Calu3 (cell line): ENCODE measurements around the gene CMTM6. TPM values are rescaled to one million over a fixed set of nuclear protein-coding genes. Genes with fewer than 3 reads are reported as not detected.

Experiments used
- BruUV-seq: library from RNA; stranded (reverse); fragments of 400-500 nt; replicated peaks from 2 replicates; lab custom pipeline; 2021; lab: Mats Ljungman, UMichigan
- CTCF ChIA-PET: fragments of 300-600 bp; sonication (Branson Sonifier 250); formaldehyde crosslinking; loops from one replicate; lab custom pipeline; 2022; ENCODE audit warnings: antibody characterized with exemption; lab: Charles Lee
- DNase-seq: peaks from one replicate; pipeline ENCODE4 v3.0.0; 2022
- H3K27ac Mint-ChIP-seq: one replicate; pipeline ENCODE4 v1.8.0; 2022; ENCODE audit warnings: mixed read lengths; ENCODE audit not compliant: unreplicated experiment
- H3K27me3 Mint-ChIP-seq: one replicate; pipeline ENCODE4 v1.8.0; 2022; ENCODE audit warnings: mixed read lengths; ENCODE audit not compliant: unreplicated experiment
- H3K36me3 Mint-ChIP-seq: one replicate; pipeline ENCODE4 v1.8.0; 2022; ENCODE audit warnings: mild to moderate bottlenecking, moderate library complexity, mixed read lengths; ENCODE audit not compliant: insufficient read depth, unreplicated experiment
- H3K4me1 Mint-ChIP-seq: one replicate; pipeline ENCODE4 v1.8.0; 2022; ENCODE audit warnings: mild to moderate bottlenecking, low read depth, mixed read lengths; ENCODE audit not compliant: unreplicated experiment
- H3K4me3 Mint-ChIP-seq: one replicate; pipeline ENCODE4 v1.8.0; 2022; ENCODE audit warnings: mild to moderate bottlenecking, low read depth, moderate library complexity, mixed read lengths; ENCODE audit not compliant: unreplicated experiment
- H3K9me3 Mint-ChIP-seq: one replicate; pipeline ENCODE4 v1.8.0; 2022; ENCODE audit warnings: low read depth, mixed read lengths; ENCODE audit not compliant: unreplicated experiment
- CTCF ChIP-seq: fragments of 200-600 bp; IDR thresholded peaks from one replicate; pipeline ENCODE4 v1.8.0; 2022; ENCODE audit warnings: antibody characterized with exemption; ENCODE audit not compliant: unreplicated experiment
- intact Hi-C: fragments of 100-400 bp; cut with micrococcal nuclease; formaldehyde crosslinking; loops from one replicate; pipeline ENCODE4 v1.10.0; 2022; ENCODE audit not compliant: unreplicated experiment
- total RNA-seq: library from RNA; stranded (reverse); gene quantifications from 2 replicates; pipeline ENCODE4 v1.2.3, GENCODE V29; 2022

CMTM6 gene
- total RNA-seq, 1 experiment from 2014 or later: 107 TPM

GRCh38 chr3:32502946-32503286 lies 264 bp upstream of the CMTM6 start:
- DNase-seq: no peak
- no peak for TF ChIP-seq CTCF
- peaks cover 17% of the 10 kb centered on the region for H3K4me1 Mint-ChIP-seq
- H3K27ac Mint-ChIP-seq: peak overlapping the region; percentile 80
- H3K4me3 Mint-ChIP-seq: peak overlapping the region; percentile 92
- no peaks in the 10 kb centered on the region for H3K9me3 Mint-ChIP-seq
- no TSS peak for BruUV-seq
- H3K27me3 Mint-ChIP-seq: no peaks in the 10 kb centered on the region
- peaks cover 26% of the 10 kb centered on the region for H3K36me3 Mint-ChIP-seq
- intact Hi-C loops: no loop called here
- CTCF ChIA-PET: no interaction called here

GRCh38 chr3:32501783-32502117 lies 902 bp downstream of the CMTM6 start:
- peaks cover 21% of the 10 kb centered on the region for H3K4me1 Mint-ChIP-seq
- peak overlapping the region; percentile 80 for H3K27ac Mint-ChIP-seq
- H3K9me3 Mint-ChIP-seq: no peaks in the 10 kb centered on the region
- BruUV-seq: no TSS peak
- TF ChIP-seq CTCF: no peak
- intact Hi-C loops: no loop called here
- CTCF ChIA-PET: no interaction called here
- H3K27me3 Mint-ChIP-seq: no peaks in the 10 kb centered on the region
- peak overlapping the region; percentile 92 for H3K4me3 Mint-ChIP-seq
- no peak for DNase-seq
- H3K36me3 Mint-ChIP-seq: peaks cover 29% of the 10 kb centered on the region

- CTCF ChIA-PET: interaction anchor here (0.6 kb wide), 1 partner anchor 124 kb away, joined by 4 read pairs; no protein-coding TSS in a partner anchor
- peak overlapping the region; percentile 92 for H3K4me3 Mint-ChIP-seq
- no peak for TF ChIP-seq CTCF
- H3K9me3 Mint-ChIP-seq: no peaks in the 10 kb centered on the region
- DNase-seq: no peak
- BruUV-seq: TSS peak; percentile 57
- peak overlapping the region; percentile 80 for H3K27ac Mint-ChIP-seq
- intact Hi-C loops: no loop called here
- H3K27me3 Mint-ChIP-seq: no peaks in the 10 kb centered on the region
- peaks cover 34% of the 10 kb centered on the region for H3K36me3 Mint-ChIP-seq
- peaks cover 27% of the 10 kb centered on the region for H3K4me1 Mint-ChIP-seq
These were observed 1.5 kb downstream of the CMTM6 start for GRCh38 chr3:32500880-32501782.

GRCh38 chr3:32500231-32500630 lies 2.4 kb downstream of the CMTM6 start:
- Mint-ChIP-seq H3K4me1 (peaks cover 27% of the 10 kb centered on the region), H3K36me3 (peaks cover 40% of the 10 kb centered on the region), H3K27ac (no peak overlapping the region), H3K9me3 (no peaks in the 10 kb centered on the region), H3K27me3 (no peaks in the 10 kb centered on the region), H3K4me3 (peak overlapping the region; percentile 92)
- intact Hi-C loops: no loop called here
- TF ChIP-seq CTCF: no peak
- CTCF ChIA-PET: no interaction called here
- BruUV-seq: no TSS peak
- DNase-seq: no peak
